Esophagus (tissue), 2 donors: ENCODE data around the gene CCDC187. TPM values are rescaled to one million over a fixed set of nuclear protein-coding genes. Genes with fewer than 3 reads are reported as not detected.
A peak's percentile ranks its signal among the peaks of the same experiment; 100 is the strongest.

Experiments used
- H3K27ac ChIP-seq, 2 donors: one replicate each; pipeline ENCODE4 v1.5.1; 2013; ENCODE audit warnings: low read depth in 2 of 2, mild to moderate bottlenecking in 2 of 2, inconsistent platforms in 1 of 2, low read length in 1 of 2, moderate library complexity in 1 of 2
- H3K27me3 ChIP-seq, 2 donors: one replicate each; pipeline ENCODE4 v1.6.1; 2013; ENCODE audit warnings: low read length in 2 of 2, control low read depth in 1 of 2, mild to moderate bottlenecking in 1 of 2; ENCODE audit not compliant: insufficient read depth in 2 of 2, control insufficient read depth in 1 of 2
- H3K36me3 ChIP-seq, 2 donors: one replicate each; pipeline ENCODE4 v1.6.1; 2013; ENCODE audit warnings: low read length in 1 of 2; ENCODE audit not compliant: control insufficient read depth in 2 of 2, insufficient read depth in 2 of 2
- H3K4me1 ChIP-seq, 2 donors: one replicate each; pipeline ENCODE4 v1.6.1; 2013; ENCODE audit warnings: low read length in 1 of 2; ENCODE audit not compliant: control insufficient read depth in 2 of 2, insufficient read depth in 2 of 2
- H3K4me3 ChIP-seq, 2 donors: one replicate each; pipeline ENCODE4 v1.5.1; 2013; ENCODE audit warnings: low read length in 2 of 2, mild to moderate bottlenecking in 2 of 2, low read depth in 1 of 2, moderate library complexity in 1 of 2
- H3K9me3 ChIP-seq, 2 donors: one replicate each; pipeline ENCODE4 v1.6.1; 2013; ENCODE audit warnings: mild to moderate bottlenecking in 2 of 2, low read depth in 1 of 2, low read length in 1 of 2, moderate library complexity in 1 of 2; ENCODE audit not compliant: control insufficient read depth in 2 of 2, insufficient read depth in 1 of 2
- WGBS, 2 donors: extraction: QIAGEN DNeasy Blood & Tissue Kit; methylation state at CpG; one replicate each; pipeline ENCODE4 v1.1.7; 2013; 5-methylcytosine and 5-hydroxymethylcytosine counted together
- polyA plus RNA-seq, 2 donors: library from polyadenylated mRNA; stranded (reverse); fragments of 200-250 nt; gene quantifications; one replicate each; pipeline ENCODE4 v1.2.3, GENCODE V29; 2013
- donor health status: healthy with polysubstance abuse.
- donor health status: Bipolar disorder and iron deficiency.

The CCDC187 gene
- polyA plus RNA-seq, 2 donors, result not detected

GRCh38 chr9:136334541-136334940 lies 30.6 kb upstream of the CCDC187 start:
- H3K9me3 ChIP-seq, result no peaks in the 10 kb centered on the region
- H3K4me1 ChIP-seq, result peaks cover 0 to 2% of the 10 kb centered on the region in 2 donors
- no peaks in the 10 kb centered on the region for H3K27me3 ChIP-seq
- H3K4me3 ChIP-seq, result no peak overlapping the region
- WGBS, 2 donors, result 91 to 95% methylated on average over 21 of the region's 21 CpGs
- H3K27ac ChIP-seq, result no peak overlapping the region
- H3K36me3 ChIP-seq, result peaks cover 0 to 6% of the 10 kb centered on the region in 2 donors

DNA sequence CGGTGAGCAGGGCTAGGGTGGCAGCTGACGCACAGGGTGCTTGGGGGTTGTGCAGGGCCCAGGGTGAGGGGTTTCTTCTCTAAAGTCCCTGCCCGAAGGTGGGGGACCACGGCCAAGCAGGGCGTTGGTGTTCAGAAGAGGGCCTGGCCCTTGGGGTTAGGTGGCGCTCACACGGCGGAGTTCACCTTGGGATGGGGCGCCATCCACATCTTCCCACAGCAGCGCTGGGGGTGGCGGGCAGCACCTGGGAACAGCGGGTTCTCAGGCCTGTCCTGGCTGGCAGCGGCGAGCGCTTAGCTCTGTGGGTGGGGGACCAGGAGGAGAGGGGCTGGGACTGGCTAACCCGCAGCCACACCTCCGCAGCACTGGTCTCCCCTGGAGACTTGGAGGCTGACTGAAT lies 29.6 kb upstream of the CCDC187 start:
- 90 to 91% methylated on average over 17 of the region's 17 CpGs for WGBS, 2 donors
- Histone ChIP-seq H3K36me3 (peaks cover 0 to 6% of the 10 kb centered on the region in 2 donors), H3K9me3 (no peaks in the 10 kb centered on the region), H3K4me3 (no peak overlapping the region), H3K4me1 (peaks cover 2 to 7% of the 10 kb centered on the region in 2 donors), H3K27ac (no peak overlapping the region), H3K27me3 (no peaks in the 10 kb centered on the region)

- WGBS, 2 donors, result 83 to 89% methylated on average over 12 of the region's 12 CpGs
- Histone ChIP-seq H3K4me3 (no peak overlapping the region), H3K27me3 (no peaks in the 10 kb centered on the region), H3K4me1 (peaks cover 2 to 11% of the 10 kb centered on the region in 2 donors), H3K27ac (no peak overlapping the region), H3K9me3 (no peaks in the 10 kb centered on the region), H3K36me3 (peaks cover 0 to 6% of the 10 kb centered on the region in 2 donors)
These were observed 29.2 kb upstream of the CCDC187 start for GRCh38 chr9:136333045-136333444.

GRCh38 chr9:136332482-136332983 lies 28.6 kb upstream of the CCDC187 start:
- H3K36me3 ChIP-seq, result peaks cover 0 to 4% of the 10 kb centered on the region in 2 donors
- no peak overlapping the region for H3K27ac ChIP-seq
- H3K27me3 ChIP-seq, result no peaks in the 10 kb centered on the region
- 84 to 86% methylated on average over 11 of the region's 11 CpGs for WGBS, 2 donors
- H3K4me1 ChIP-seq, result peaks cover 2 to 13% of the 10 kb centered on the region in 2 donors
- no peaks in the 10 kb centered on the region for H3K9me3 ChIP-seq
- no peak overlapping the region for H3K4me3 ChIP-seq

DNA sequence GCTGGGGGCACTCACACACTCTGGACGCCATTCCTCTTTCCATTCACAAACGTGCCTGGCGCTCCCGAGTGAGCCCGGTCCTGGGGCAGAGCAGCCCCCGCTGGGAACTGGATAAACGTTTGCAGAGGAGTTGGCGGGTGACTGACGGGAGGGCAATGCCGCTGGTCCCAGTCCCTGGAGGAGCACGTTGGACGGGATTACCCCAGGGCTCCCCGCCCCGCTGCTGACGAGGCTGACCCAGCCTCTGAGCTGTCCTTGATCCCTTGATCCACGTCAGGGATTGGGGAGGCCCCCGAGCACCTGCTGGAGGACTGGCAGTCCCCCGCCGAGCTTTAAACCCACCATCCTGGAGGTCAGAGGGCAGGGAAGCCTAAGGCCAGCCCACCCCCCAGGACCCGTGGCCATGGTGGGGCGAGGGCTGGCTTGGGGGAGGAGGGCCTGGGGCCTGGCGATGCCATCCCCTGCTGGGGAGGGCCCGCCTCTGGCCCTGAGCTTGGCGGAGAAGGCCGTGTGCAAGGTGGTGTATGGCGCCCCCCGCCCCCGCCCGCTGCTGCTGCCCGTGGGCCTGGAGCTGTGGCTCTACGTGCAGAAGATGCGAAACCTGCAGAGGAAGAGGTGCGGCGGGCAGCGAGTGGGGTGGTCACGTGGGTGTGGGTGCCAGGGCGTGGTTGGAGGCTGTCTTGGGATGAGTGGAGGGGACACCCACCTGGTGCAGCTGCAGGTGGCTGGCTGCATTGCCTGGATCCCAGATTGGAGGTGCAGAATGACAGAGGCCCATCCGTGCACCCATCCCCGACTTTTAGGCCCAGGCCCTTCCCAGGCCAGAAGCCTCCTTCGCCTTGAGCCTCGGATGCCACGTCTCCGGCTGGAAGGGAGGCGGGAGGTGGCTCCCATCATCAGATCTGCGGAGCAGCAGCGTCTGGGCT lies 27.9 kb upstream of the CCDC187 start:
- Histone ChIP-seq H3K4me3 (no peak overlapping the region), H3K9me3 (no peaks in the 10 kb centered on the region), H3K36me3 (no peaks in the 10 kb centered on the region), H3K27ac (no peak overlapping the region), H3K4me1 (peaks cover 2 to 13% of the 10 kb centered on the region in 2 donors), H3K27me3 (no peaks in the 10 kb centered on the region)
- WGBS, 2 donors, result 83 to 86% methylated on average over 46 of the region's 46 CpGs

- WGBS, 2 donors, result 82 to 88% methylated on average over 15 of the region's 15 CpGs
These were observed 27.1 kb upstream of the CCDC187 start for GRCh38 chr9:136331030-136331429.

DNA sequence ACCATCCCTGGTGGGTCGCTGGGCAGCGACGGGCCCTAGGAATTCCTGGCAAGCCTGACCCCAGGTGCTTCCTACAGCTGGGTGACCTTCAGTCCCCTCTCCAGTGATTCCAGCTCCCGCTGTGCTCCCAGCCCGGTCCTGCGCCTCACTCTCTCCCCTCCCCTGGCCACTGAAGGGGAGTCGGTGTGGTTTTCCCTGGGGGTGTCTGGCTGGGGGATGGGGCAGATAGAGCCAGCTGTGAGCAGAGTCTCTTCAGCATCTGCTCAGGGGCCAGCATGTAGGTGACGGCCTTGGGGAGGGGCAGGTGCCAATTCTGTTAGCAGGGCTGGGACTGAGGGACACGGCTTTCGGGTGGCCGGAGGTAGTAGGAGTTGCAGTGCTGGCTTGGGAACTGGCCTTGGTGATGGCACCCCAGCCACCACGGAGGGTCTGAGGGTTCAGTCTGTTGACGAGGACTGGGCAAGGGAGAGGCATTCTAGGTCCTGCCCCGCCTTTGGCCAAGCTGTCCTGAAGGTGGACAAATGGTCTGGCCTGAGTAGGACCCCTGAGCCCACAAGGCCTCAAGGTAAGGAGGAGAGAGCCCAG lies 26.6 kb upstream of the CCDC187 start:
- 83 to 88% methylated on average over 13 to 14 of the region's 14 CpGs for WGBS, 2 donors
- H3K27ac ChIP-seq, result no peak overlapping the region
- H3K27me3 ChIP-seq, result no peaks in the 10 kb centered on the region
- H3K4me1 ChIP-seq, result peaks cover 2 to 17% of the 10 kb centered on the region in 2 donors
- H3K4me3 ChIP-seq, result no peak overlapping the region
- H3K36me3 ChIP-seq, result no peaks in the 10 kb centered on the region
- no peaks in the 10 kb centered on the region for H3K9me3 ChIP-seq

More at GRCh38 chr9:136331030-136331429, 27.1 kb upstream of the CCDC187 start:
- Histone ChIP-seq H3K27ac (no peak overlapping the region), H3K9me3 (no peaks in the 10 kb centered on the region), H3K4me3 (no peak overlapping the region), H3K27me3 (no peaks in the 10 kb centered on the region), H3K36me3 (no peaks in the 10 kb centered on the region), H3K4me1 (peaks cover 2 to 13% of the 10 kb centered on the region in 2 donors)

DNA sequence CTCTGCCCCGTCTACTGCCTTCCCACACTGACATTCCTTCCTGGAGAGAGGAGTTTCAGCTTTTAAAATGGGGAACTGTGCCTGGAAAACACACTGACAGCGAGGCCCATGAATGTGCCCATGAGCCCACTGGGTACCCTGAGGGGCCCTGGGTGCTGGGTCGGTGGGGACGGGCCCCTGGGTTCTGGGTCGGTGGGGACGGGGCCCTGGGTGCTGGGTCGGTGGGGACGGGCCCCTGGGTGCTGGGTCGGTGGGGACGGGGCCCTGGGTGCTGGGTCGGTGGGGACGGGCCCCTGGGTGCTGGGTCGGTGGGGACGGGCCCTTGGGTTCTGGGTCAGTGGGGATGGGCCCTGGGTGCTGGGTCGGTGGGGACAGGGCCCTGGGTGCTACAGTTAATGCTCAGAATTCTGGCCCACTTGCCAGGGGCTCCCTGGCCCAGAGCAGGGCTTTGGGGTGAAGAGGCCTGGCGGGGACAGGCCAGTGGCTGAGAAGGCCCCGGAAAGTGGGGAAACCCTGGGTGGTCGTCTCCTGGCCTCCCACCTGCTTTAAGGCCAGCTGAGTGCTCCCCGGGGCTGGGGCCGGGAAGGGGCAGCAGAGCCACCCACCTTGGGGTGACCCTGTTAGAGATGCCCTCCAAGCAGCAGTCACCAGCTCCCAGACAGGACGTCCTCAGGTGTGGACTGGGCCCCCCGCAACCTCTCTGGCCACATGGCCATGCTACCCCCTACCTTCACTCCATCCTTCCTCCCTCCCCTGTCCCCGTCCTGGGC lies 25.9 kb upstream of the CCDC187 start:
- Histone ChIP-seq H3K9me3 (no peaks in the 10 kb centered on the region), H3K27me3 (no peaks in the 10 kb centered on the region), H3K27ac (no peak overlapping the region), H3K4me1 (peaks cover 2 to 17% of the 10 kb centered on the region in 2 donors), H3K36me3 (no peaks in the 10 kb centered on the region), H3K4me3 (no peak overlapping the region)
- 89 to 91% methylated on average over 21 to 23 of the region's 23 CpGs for WGBS, 2 donors

- Histone ChIP-seq H3K4me3 (no peak overlapping the region), H3K27ac (peak overlapping the region in 1 of 2 donors; percentile 30), H3K36me3 (no peaks in the 10 kb centered on the region), H3K4me1 (peaks cover 2 to 17% of the 10 kb centered on the region in 2 donors), H3K9me3 (no peaks in the 10 kb centered on the region), H3K27me3 (no peaks in the 10 kb centered on the region)
- WGBS, 2 donors, result 64 to 79% methylated on average over 19 of the region's 19 CpGs
These were observed 25.3 kb upstream of the CCDC187 start for GRCh38 chr9:136329211-136329627.
